ENCODE results near the gene CELF1.
"Not testable (repeated sequence)": the region's sequence is repeated elsewhere in the genome, so short reads cannot be mapped to it uniquely, and the experiment has no call there.

Gene CELF1

DNA sequence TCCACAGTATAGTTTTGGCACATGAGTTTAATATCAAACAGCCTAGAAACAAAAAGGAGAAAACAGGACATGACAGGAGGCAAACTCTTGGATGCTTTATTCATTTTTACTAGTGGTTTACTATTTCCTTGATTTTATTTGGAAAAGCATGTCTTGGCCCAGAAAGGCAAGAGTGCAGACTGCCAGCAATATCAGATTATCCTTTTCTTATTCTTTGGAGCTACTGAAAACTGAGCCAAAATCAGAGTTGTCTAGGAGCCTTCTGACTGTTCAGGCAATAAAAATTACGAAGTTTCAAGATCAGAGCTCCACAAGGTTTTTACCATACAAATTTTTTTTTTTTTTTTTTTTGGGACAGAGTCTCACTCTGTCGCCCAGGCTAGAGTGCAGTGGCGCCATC is 16.0 kb downstream of the CELF1 start:
- DNase-seq: no peak

GRCh38 chr11:47534704-47535251 is 18.2 kb downstream of the CELF1 start:
- DNase-seq: no peak

GRCh38 chr11:47533690-47534151 is 19.2 kb downstream of the CELF1 start:
- DNase-seq: no peak

GRCh38 chr11:47532597-47533213 is 20.2 kb downstream of the CELF1 start:
- DNase-seq: no peak

- DNase-seq: no peak
Observed at GRCh38 chr11:47531666-47532065, 21.3 kb downstream of the CELF1 start.

GRCh38 chr11:47530721-47531120 is 22.2 kb downstream of the CELF1 start:
- DNase-seq: not testable (repeated sequence)

DNA sequence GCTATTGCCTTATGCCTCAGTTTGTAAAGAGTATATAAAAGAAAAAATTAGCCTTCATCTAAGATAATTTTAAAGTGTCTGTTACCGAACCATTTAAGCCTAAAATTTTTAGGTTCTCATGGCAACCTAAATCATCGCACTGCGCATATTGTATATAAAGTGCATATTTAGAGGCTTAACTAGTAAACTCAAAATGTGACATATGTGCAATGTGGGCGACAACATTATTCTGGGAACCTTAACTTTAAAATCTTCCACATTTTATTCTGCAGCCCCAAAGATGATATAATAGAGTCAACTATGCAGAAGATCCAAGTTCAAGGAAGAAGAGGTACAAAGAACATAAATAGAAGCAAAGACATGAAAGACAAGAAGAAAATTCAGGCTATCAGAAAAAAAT is 23.0 kb downstream of the CELF1 start:
- DNase-seq: no peak

DNA sequence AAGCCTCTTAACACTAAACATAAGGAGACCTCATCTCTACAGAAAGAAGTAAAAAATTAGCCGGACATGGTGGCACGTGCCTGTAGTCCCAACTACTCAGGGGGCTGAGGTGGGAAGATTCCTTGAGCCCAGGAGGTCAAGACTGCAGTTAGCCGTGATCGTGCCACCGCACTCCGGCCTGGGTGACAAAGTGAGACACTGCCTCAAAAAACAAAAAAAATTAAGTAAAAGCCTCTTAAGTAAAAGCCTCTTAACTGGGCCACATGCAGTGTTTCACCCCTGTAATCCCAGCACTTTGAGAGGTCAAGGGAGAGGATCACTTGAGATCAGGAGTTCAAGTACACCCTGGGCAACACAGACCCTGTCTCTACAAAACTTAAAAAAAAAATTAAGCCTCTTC is 25.7 kb downstream of the CELF1 start:
- no peak for DNase-seq

DNA sequence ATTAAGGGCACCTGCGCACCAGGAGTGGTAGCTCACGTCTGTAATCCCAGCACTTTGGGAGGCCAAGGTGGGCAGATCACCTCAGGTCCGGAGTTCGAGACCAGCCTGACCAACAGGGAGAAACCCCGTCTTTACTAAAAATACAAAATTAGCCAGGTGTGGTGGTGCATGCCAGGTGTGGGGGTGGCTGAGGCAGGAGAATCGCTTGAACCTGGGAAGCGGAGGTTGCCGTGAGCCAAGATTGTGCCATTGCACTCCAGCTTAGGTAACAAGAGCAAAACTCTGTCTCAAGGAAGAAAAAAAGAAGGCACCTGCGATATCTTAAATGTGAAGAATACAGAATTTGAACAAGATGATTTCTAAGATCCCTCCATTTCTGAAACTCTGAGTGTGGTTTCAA is 26.9 kb downstream of the CELF1 start:
- DNase-seq: not testable (repeated sequence)

DNA sequence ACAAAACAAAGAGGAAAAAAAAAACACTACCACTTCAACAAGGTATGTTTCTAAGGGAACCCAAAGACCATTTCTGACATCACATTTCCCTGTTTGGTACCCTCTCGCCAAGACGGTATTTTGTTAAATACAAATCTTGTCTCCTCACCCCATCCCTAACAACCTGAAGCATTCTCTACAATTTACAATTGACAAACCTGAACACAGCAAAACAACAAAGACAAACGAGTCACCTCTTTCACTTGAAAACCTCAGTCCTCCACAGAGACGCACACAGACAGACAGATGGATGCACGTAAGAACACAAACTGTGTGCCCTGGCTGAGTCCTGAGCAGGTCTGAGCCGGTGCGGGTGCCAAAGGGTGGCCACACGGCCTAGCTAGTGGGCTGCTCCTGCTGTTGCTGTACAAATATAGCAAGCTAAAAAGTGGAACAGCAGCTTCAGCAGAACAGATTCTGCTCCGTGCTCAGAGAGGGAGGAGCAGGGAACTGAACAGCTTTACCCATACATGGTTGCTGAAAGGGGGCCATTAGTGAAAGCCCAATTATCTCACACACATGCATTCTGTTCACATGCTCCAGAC is 28.5 kb downstream of the CELF1 start:
- DNase-seq: peak; percentile 75 to 84

DNA sequence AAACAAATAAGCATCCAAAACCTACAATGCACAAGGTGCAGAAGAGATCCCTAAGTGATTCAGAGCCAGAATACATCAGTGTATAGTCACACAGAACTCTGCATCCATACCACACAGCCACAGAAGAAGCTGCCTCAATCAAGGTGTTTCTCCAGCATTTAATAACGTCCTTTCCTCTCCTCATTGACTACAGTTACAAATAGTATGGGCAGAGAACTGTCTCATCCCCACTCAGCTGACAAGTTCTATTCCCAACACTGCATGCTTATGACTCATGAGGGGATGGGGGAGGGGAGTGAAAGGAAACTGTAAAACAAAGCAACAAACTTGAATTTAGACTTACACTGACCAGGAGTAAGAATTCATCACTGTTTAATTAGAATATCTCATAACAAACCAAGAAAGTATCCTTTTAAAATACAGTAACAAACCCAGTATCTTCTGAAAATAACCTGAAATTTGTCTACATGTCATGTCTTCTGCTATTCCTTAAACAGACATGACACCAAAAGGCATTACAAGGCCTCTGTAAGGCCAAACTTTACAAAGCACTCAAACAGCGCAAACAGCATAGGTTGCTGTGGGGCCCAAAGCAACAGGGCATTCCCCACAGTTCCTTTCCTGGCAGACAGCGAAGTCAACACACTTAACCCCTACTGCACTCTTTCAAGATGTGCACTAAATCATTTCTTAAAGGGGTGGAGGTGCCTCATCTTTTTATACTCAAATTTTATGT is 29.3 kb downstream of the CELF1 start:
- DNase-seq: no peak

- peak; percentile 57 to 90 for DNase-seq
Observed at GRCh38 chr11:47518212-47518964, 34.5 kb downstream of the CELF1 start.

- DNase-seq: no peak
Observed at GRCh38 chr11:47516984-47517853, 35.7 kb downstream of the CELF1 start.

GRCh38 chr11:47516155-47516554 is 36.8 kb downstream of the CELF1 start:
- DNase-seq: no peak

DNA sequence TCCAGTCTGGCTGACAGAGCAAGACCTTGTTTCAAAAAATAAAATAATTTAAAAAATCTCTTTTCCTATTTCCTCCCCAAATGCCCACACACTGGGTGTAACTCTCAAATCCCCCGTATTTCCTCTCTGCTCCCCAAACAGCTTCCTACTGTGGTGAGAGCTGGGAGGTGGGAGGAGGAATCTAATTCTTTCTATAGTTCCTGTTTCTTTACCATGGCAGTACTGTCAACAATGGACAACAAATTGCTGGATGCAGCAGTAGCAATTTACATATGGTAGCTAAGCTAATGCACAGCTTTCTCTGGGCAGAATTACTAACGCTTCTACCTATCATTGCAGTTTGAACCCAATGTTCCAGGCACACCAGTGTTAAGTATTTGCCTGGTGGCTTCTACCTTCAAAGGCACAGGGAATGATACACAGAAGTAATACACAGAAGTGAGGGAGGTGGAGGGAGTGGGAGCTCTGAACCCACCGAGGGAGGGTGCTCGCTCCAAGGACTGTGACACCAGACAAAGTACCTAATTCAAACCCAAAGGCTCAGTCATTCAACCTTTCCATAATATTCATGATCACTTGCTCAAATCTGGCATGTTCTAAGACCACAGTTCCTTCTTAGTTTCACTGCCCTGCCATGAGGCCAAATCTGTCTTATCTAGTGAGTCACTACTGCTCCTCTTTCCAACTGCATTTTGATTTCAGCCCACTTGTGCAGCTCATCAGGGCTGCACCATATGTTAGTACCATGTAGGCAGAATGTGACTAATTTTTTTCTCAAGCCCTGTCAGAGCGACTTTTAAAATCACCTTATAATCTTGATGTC is 37.9 kb downstream of the CELF1 start:
- peak in 1 of 2 experiments; percentile 56 for DNase-seq

- DNase-seq: no peak
Observed at GRCh38 chr11:47512701-47513100, 40.2 kb downstream of the CELF1 start.

- no peak for DNase-seq
Observed at GRCh38 chr11:47511917-47512316, 41.0 kb downstream of the CELF1 start.

DNA sequence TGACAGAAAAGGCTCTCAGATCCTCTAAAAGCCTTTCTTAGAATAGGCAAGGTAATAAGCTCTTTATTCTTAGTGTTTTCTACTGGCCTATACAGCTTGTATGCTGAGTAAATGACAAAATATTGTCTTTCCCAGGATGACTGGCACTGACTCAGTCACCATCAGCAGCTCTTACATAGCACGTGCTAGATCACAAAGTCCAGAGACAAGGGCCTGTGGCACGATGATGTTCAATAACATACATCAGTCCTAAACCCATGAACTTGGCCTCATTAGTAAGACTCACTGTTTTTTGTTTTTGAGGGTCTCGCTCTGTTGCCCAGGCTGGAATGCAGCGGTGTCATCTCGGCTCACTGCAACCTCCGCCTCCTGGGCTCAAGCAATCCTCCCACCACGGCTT is 42.7 kb downstream of the CELF1 start:
- no peak for DNase-seq

- no peak for DNase-seq
Observed at GRCh38 chr11:47509077-47509536, 43.8 kb downstream of the CELF1 start.

GRCh38 chr11:47508240-47508957 is 44.5 kb downstream of the CELF1 start:
- DNase-seq: no peak
